GM12874 (cell line): ENCODE data around the gene PRDM15.

Source experiments
- CTCF ChIP-seq: IDR thresholded peaks from 2 replicates; pipeline ENCODE4 v1.5.1; 2011; ENCODE audit warnings: low read depth, mild to moderate bottlenecking, control low read depth, low read length, moderate library complexity; ENCODE audit not compliant: insufficient read depth

The PRDM15 gene

GRCh38 chr21:41796476-41797080 is 82.6 kb downstream of the PRDM15 start:
- TF ChIP-seq CTCF: no peak

GRCh38 chr21:41795726-41796125 is 83.4 kb downstream of the PRDM15 start:
- no peak for TF ChIP-seq CTCF

- TF ChIP-seq CTCF: no peak
These were observed 84.5 kb downstream of the PRDM15 start for GRCh38 chr21:41794600-41794999.

- no peak for TF ChIP-seq CTCF
These were observed 86.4 kb downstream of the PRDM15 start for GRCh38 chr21:41792711-41793110.

GRCh38 chr21:41786509-41786987 is 92.6 kb downstream of the PRDM15 start:
- no peak for TF ChIP-seq CTCF

DNA sequence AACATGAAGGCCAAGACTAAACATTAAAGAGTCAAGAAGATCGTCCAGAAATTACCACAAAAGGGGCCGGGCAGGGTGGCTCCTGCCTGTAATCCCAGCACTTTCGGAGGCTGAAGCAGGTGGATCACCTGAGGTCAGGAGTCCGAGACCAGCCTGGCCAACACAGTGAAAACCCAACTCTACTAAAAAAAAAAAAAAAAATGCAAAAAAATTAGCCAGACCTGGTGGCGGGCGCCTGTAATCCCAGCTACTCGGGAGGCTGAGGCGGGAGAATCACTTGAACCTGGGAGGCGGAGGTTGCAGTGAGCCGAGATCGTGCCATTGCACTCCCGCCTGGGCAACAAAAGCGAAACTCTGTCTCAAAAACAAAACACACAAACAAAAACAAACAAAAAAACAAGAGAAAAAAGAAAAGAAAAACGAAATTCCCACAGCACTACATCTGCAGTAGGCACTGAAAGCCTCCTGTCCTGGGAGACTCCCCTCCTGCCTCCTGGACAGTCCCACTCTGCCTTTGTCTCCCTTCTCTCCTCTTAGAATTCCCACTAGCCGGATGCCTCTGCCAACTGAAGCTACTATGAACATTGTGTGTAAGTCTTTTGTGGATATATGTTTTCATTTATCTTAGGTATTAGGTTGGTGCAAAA is 94.6 kb downstream of the PRDM15 start:
- TF ChIP-seq CTCF: no peak

- no peak for TF ChIP-seq CTCF
These were observed 95.5 kb downstream of the PRDM15 start for GRCh38 chr21:41783476-41784180.
